DND-41 (cell line): ENCODE measurements around the gene DCC.

Experiments used
- ATAC-seq: fragments of 200-7000 bp; cut with Tn5 transposase; 3 replicates; pipeline ENCODE4 v1.9.1; 2021; ENCODE audit warnings: low read depth; ENCODE audit not compliant: insufficient read depth
- DNase-seq: peaks from one replicate; pipeline ENCODE4 v3.0.0-alpha.2; 2020
- H2AFZ ChIP-seq: 2 replicates; pipeline ENCODE4 v1.6.0; 2012; ENCODE audit warnings: low read depth, low read length
- H3K27ac ChIP-seq: 2 replicates; pipeline ENCODE4 v1.5.1; 2012; ENCODE audit warnings: low read length, inconsistent platforms
- H3K27me3 ChIP-seq: fragments of 200-600 bp; sonication (generic); 2 replicates; pipeline ENCODE4 v1.6.0; 2012; ENCODE audit warnings: low read length, mild to moderate bottlenecking, inconsistent platforms; ENCODE audit not compliant: insufficient read depth, poor library complexity
- H3K36me3 ChIP-seq: 2 replicates; pipeline ENCODE4 v1.5.1; 2012; ENCODE audit warnings: low read length, inconsistent platforms; ENCODE audit not compliant: insufficient read depth
- H3K4me1 ChIP-seq: 2 replicates; pipeline ENCODE4 v1.5.1; 2012; ENCODE audit warnings: mild to moderate bottlenecking, low read length; ENCODE audit not compliant: insufficient read depth
- H3K4me2 ChIP-seq: 2 replicates; pipeline ENCODE4 v1.6.0; 2012; ENCODE audit warnings: mild to moderate bottlenecking, moderate library complexity, low read length, inconsistent platforms; ENCODE audit not compliant: insufficient read depth
- H3K4me3 ChIP-seq, 2 experiments: fragments of 200-600 bp in 1 of 2; shearing (Covaris generic) in 1 of 2; 2 replicates each; pipeline ENCODE4 v1.5.1; 2012 to 2016; ENCODE audit warnings: inconsistent platforms in 2 of 2, low read length in 2 of 2, mild to moderate bottlenecking in 2 of 2, low read depth in 1 of 2, moderate library complexity in 1 of 2
- H3K79me2 ChIP-seq: 2 replicates; pipeline ENCODE4 v1.6.0; 2012; ENCODE audit warnings: low read length, inconsistent platforms; ENCODE audit not compliant: insufficient read depth
- H3K9ac ChIP-seq: 2 replicates; pipeline ENCODE4 v1.6.0; 2012; ENCODE audit warnings: low read depth, mild to moderate bottlenecking, inconsistent platforms, low read length, moderate library complexity
- H3K9me3 ChIP-seq: 2 replicates; pipeline ENCODE4 v1.5.1; 2012; ENCODE audit warnings: low read length, moderate library complexity, mild to moderate bottlenecking, inconsistent platforms; ENCODE audit not compliant: insufficient read depth, severe bottlenecking
- H4K20me1 ChIP-seq: 2 replicates; pipeline ENCODE4 v1.6.0; 2012; ENCODE audit warnings: low read length; ENCODE audit not compliant: insufficient read depth
- CTCF ChIP-seq: IDR thresholded peaks from 2 replicates; pipeline ENCODE4 v1.5.1; 2012; ENCODE audit warnings: borderline replicate concordance, low read length, moderate library complexity, mild to moderate bottlenecking; ENCODE audit not compliant: poor library complexity, severe bottlenecking; ENCODE audit errors: extremely low read depth
- EZH2 ChIP-seq: IDR thresholded peaks from 3 replicates; pipeline ENCODE4 v1.6.1; 2012; ENCODE audit warnings: borderline replicate concordance, low read depth, mild to moderate bottlenecking, moderate library complexity, low read length, inconsistent platforms; ENCODE audit not compliant: severe bottlenecking

The DCC gene

GRCh38 chr18:53457068-53457467, 1117.1 kb downstream of the DCC start:
- Histone ChIP-seq H3K9ac (no peak overlapping the region), H3K36me3 (no peaks in the 10 kb centered on the region), H3K27ac (no peak overlapping the region), H3K27me3 (no peaks in the 10 kb centered on the region), H3K4me3 (no peak overlapping the region), H3K79me2 (no peaks in the 10 kb centered on the region), H3K4me2 (no peak overlapping the region), H3K4me1 (no peaks in the 10 kb centered on the region), H4K20me1 (no peaks in the 10 kb centered on the region), H2AFZ (no peak overlapping the region), H3K9me3 (no peaks in the 10 kb centered on the region)
- DNase-seq (no peak), ATAC-seq (no peak)
- TF ChIP-seq CTCF, result no peak
- TF ChIP-seq EZH2, result no peak

- Histone ChIP-seq H4K20me1 (no peaks in the 10 kb centered on the region), H3K79me2 (no peaks in the 10 kb centered on the region), H3K27me3 (no peaks in the 10 kb centered on the region), H3K27ac (no peak overlapping the region), H3K9me3 (no peaks in the 10 kb centered on the region), H3K9ac (no peak overlapping the region), H3K4me3 (no peak overlapping the region), H3K36me3 (no peaks in the 10 kb centered on the region), H2AFZ (no peak overlapping the region), H3K4me2 (no peak overlapping the region), H3K4me1 (no peaks in the 10 kb centered on the region)
- no peak for ATAC-seq
- no peak for DNase-seq
- TF ChIP-seq CTCF (no peak), EZH2 (no peak)
Observed at GRCh38 chr18:53458268-53458667, 1118.3 kb downstream of the DCC start.

GRCh38 chr18:53458944-53459580, 1119.1 kb downstream of the DCC start:
- no peaks in the 10 kb centered on the region for H3K79me2 ChIP-seq
- DNase-seq, result no peak
- H3K27ac ChIP-seq, result no peak overlapping the region
- ATAC-seq, result no peak
- no peaks in the 10 kb centered on the region for H3K9me3 ChIP-seq
- no peaks in the 10 kb centered on the region for H4K20me1 ChIP-seq
- H3K36me3 ChIP-seq, result no peaks in the 10 kb centered on the region
- H3K4me3 ChIP-seq, result no peak overlapping the region
- H3K27me3 ChIP-seq, result no peaks in the 10 kb centered on the region
- H3K4me1 ChIP-seq, result no peaks in the 10 kb centered on the region
- no peak overlapping the region for H2AFZ ChIP-seq
- no peak for TF ChIP-seq CTCF
- TF ChIP-seq EZH2, result no peak
- no peak overlapping the region for H3K9ac ChIP-seq
- H3K4me2 ChIP-seq, result no peak overlapping the region
